H9 (cell line): ENCODE data around the gene ATG14. TPM values are rescaled to one million over a fixed set of nuclear protein-coding genes. Genes with fewer than 3 reads are reported as not detected.

Experiments used
- DNase-seq: peaks from one replicate; pipeline ENCODE4 v3.0.0-alpha.2; 2017
- H2AFZ ChIP-seq: one replicate; pipeline ENCODE4 v1.6.1; 2013; ENCODE audit warnings: mild to moderate bottlenecking, low read length, control low read depth, moderate library complexity
- H2AK5ac ChIP-seq: 2 replicates; pipeline ENCODE4 v1.6.1; 2013; ENCODE audit warnings: low read length, control low read depth, mixed read lengths; ENCODE audit not compliant: insufficient read length
- H2BK120ac ChIP-seq: one replicate; pipeline ENCODE4 v1.6.1; 2013; ENCODE audit warnings: low read depth, mild to moderate bottlenecking, low read length, control low read depth, inconsistent platforms; ENCODE audit not compliant: poor library complexity, severe bottlenecking
- H2BK12ac ChIP-seq: 2 replicates; pipeline ENCODE4 v1.6.1; 2013; ENCODE audit warnings: low read length, control low read depth, mixed read lengths, low read depth; ENCODE audit not compliant: insufficient read length
- H2BK15ac ChIP-seq: 2 replicates; pipeline ENCODE4 v1.6.1; 2013; ENCODE audit warnings: low read depth, low read length, control low read depth
- H2BK20ac ChIP-seq: one replicate; pipeline ENCODE4 v1.6.1; 2013; ENCODE audit warnings: low read depth, mild to moderate bottlenecking, low read length, control low read depth, inconsistent platforms; ENCODE audit not compliant: poor library complexity, severe bottlenecking
- H2BK5ac ChIP-seq: 2 replicates; pipeline ENCODE4 v1.6.1; 2013; ENCODE audit warnings: low read length, control low read depth, mixed read lengths; ENCODE audit not compliant: insufficient read length
- H3K14ac ChIP-seq: 2 replicates; pipeline ENCODE4 v1.6.1; 2013; ENCODE audit warnings: low read length, control low read depth; ENCODE audit not compliant: insufficient read depth
- H3K18ac ChIP-seq: 2 replicates; pipeline ENCODE4 v1.6.1; 2013; ENCODE audit warnings: low read depth, mild to moderate bottlenecking, mixed read lengths, low read length, control low read depth; ENCODE audit not compliant: insufficient read length
- H3K23ac ChIP-seq: 2 replicates; pipeline ENCODE4 v1.6.1; 2013; ENCODE audit warnings: low read length, control low read depth, mixed read lengths, low read depth; ENCODE audit not compliant: insufficient read length
- H3K23me2 ChIP-seq: 2 replicates; pipeline ENCODE4 v1.6.1; 2013; ENCODE audit warnings: low read depth, mild to moderate bottlenecking, mixed read lengths, low read length, control low read depth; ENCODE audit not compliant: insufficient read length, poor library complexity, severe bottlenecking
- H3K27ac ChIP-seq: 2 replicates; pipeline ENCODE4 v1.5.1; 2013; ENCODE audit warnings: low read length, control low read depth, mixed read lengths, low read depth; ENCODE audit not compliant: insufficient read length
- H3K27me3 ChIP-seq: 2 replicates; pipeline ENCODE4 v1.6.1; 2013; ENCODE audit warnings: low read length, control low read depth, inconsistent platforms; ENCODE audit not compliant: insufficient read depth
- H3K4ac ChIP-seq: 2 replicates; pipeline ENCODE4 v1.6.1; 2013; ENCODE audit warnings: low read depth, mild to moderate bottlenecking, control low read depth, inconsistent platforms, low read length, moderate library complexity
- H3K4me1 ChIP-seq: 2 replicates; pipeline ENCODE4 v1.6.1; 2013; ENCODE audit warnings: low read length, control low read depth, inconsistent platforms; ENCODE audit not compliant: insufficient read depth
- H3K4me2 ChIP-seq: 2 replicates; pipeline ENCODE4 v1.6.1; 2013; ENCODE audit warnings: low read length, control low read depth, mixed read lengths; ENCODE audit not compliant: insufficient read length, insufficient read depth
- H3K56ac ChIP-seq: 2 replicates; pipeline ENCODE4 v1.6.1; 2013; ENCODE audit warnings: low read depth, mild to moderate bottlenecking, mixed read lengths, low read length, control low read depth; ENCODE audit not compliant: insufficient read length
- H3K79me1 ChIP-seq: 2 replicates; pipeline ENCODE4 v1.6.1; 2013; ENCODE audit warnings: low read depth, mild to moderate bottlenecking, moderate library complexity, low read length, control low read depth, inconsistent platforms; ENCODE audit not compliant: insufficient read depth, poor library complexity, severe bottlenecking
- H3K79me2 ChIP-seq: 2 replicates; pipeline ENCODE4 v1.6.1; 2013; ENCODE audit warnings: low read length, control low read depth, inconsistent platforms; ENCODE audit not compliant: insufficient read depth
- H3K9ac ChIP-seq: 2 replicates; pipeline ENCODE4 v1.6.1; 2013; ENCODE audit warnings: low read length, control low read depth, mixed read lengths; ENCODE audit not compliant: insufficient read length; ENCODE audit errors: extremely low read depth
- H3K9me3 ChIP-seq: one replicate; pipeline ENCODE4 v1.6.1; 2013; ENCODE audit warnings: low read depth, low read length, inconsistent platforms; ENCODE audit not compliant: control insufficient read depth
- H3T11ph ChIP-seq: one replicate; pipeline ENCODE4 v1.6.1; 2013; ENCODE audit warnings: mild to moderate bottlenecking, low read length, control low read depth, inconsistent platforms
- H4K20me1 ChIP-seq: one replicate; pipeline ENCODE4 v1.6.1; 2013; ENCODE audit not compliant: control insufficient read depth, insufficient read length, insufficient read depth
- H4K5ac ChIP-seq: 2 replicates; pipeline ENCODE4 v1.6.1; 2013; ENCODE audit warnings: low read depth, mild to moderate bottlenecking, mixed read lengths, low read length, control low read depth; ENCODE audit not compliant: insufficient read length
- H4K8ac ChIP-seq: replicated peaks from 2 replicates; pipeline ENCODE4 v1.6.1; 2013; ENCODE audit warnings: low read length, control low read depth, mixed read lengths, low read depth; ENCODE audit not compliant: insufficient read length
- H4K91ac ChIP-seq: 2 replicates; pipeline ENCODE4 v1.6.1; 2013; ENCODE audit warnings: low read depth, mild to moderate bottlenecking, moderate library complexity, mixed read lengths, low read length, control low read depth; ENCODE audit not compliant: insufficient read length
- H3K27ac Mint-ChIP-seq, 3 experiments: 2 replicates in 2 of 3; 3 replicates in 1 of 3; pipeline ENCODE4 v1.8.0; 2020 to 2021; ENCODE audit warnings: mixed read lengths in 3 of 3, mild to moderate bottlenecking in 1 of 3, moderate library complexity in 1 of 3
- H3K27me3 Mint-ChIP-seq: 2 replicates; pipeline ENCODE4 v1.8.0; 2021; ENCODE audit warnings: low read depth, mild to moderate bottlenecking, moderate library complexity, mixed read lengths
- H3K36me3 Mint-ChIP-seq, 3 experiments: 2 replicates in 2 of 3; 3 replicates in 1 of 3; pipeline ENCODE4 v1.8.0; 2020 to 2021; ENCODE audit warnings: low read depth in 3 of 3, mixed read lengths in 3 of 3; ENCODE audit not compliant: insufficient read depth in 1 of 3
- H3K4me1 Mint-ChIP-seq, 2 experiments: 2 replicates each; pipeline ENCODE4 v1.8.0; 2020; ENCODE audit warnings: mixed read lengths in 2 of 2
- H3K4me3 Mint-ChIP-seq, 2 experiments: 2 replicates in 1 of 2; 3 replicates in 1 of 2; pipeline ENCODE4 v1.8.0; 2020 to 2021; ENCODE audit warnings: mild to moderate bottlenecking in 2 of 2, mixed read lengths in 2 of 2, moderate library complexity in 1 of 2
- H3K9me3 Mint-ChIP-seq, 2 experiments: 2 replicates in 1 of 2; 3 replicates in 1 of 2; pipeline ENCODE4 v1.8.0; 2020; ENCODE audit warnings: mild to moderate bottlenecking in 2 of 2, mixed read lengths in 2 of 2, moderate library complexity in 1 of 2
- WGBS: extraction: QIAGEN DNeasy Blood & Tissue Kit; methylation state at CpG from one replicate; pipeline ENCODE4 v1.1.7; 2013; ENCODE audit warnings: missing lambda C conversion rate, low lambda C conversion rate, mixed read lengths; ENCODE audit not compliant: insufficient read length; ENCODE audit errors: extremely low coverage; 5-methylcytosine and 5-hydroxymethylcytosine counted together
- total RNA-seq: library from RNA; stranded (reverse); gene quantifications from 2 replicates; pipeline ENCODE4 v1.2.1, GENCODE V29; 2021
- TF ChIP-seq, protein P1 (sequence below): fragments of 200-600 bp; sonication (generic); conservative IDR thresholded peaks from 3 replicates; pipeline ENCODE4 v1.8.0; 2021; ENCODE audit warnings: antibody characterized with exemption, mild to moderate bottlenecking

The ATG14 gene
- total RNA-seq, 1 experiment from 2014 or later, result 13.6 TPM

DNA sequence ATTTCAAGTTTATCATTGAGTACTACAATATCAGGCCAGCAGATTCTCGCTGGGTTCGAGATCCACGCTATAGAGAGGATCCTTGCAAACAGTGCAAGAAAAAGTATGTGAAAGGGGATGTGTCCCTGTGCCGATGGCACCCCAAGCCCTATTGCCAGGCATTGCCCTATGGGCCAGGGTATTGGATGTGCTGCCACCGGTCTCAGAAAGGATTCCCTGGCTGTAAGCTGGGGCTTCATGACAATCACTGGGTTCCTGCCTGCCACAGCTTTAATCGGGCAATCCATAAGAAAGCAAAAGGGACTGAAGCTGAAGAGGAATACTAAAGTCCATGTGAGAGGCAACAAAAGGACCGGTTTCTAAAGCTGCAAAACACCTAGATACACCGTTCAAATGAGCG lies 59.4 kb downstream of the ATG14 start:
- H3K4ac ChIP-seq, result no peak overlapping the region
- H3K9me3 ChIP-seq, result no peaks in the 10 kb centered on the region
- H3K27me3 ChIP-seq, result no peaks in the 10 kb centered on the region
- Mint-ChIP-seq H3K27me3 (no peaks in the 10 kb centered on the region), H3K4me1 (peaks cover 2 to 15% of the 10 kb centered on the region in 2 experiments; a peak in 3 of 4 replicates), H3K27ac (no peak overlapping the region), H3K9me3 (no peaks in the 10 kb centered on the region), H3K4me3 (no peak overlapping the region), H3K36me3 (peaks cover 0 to 16% (median 14%) of the 10 kb centered on the region in 3 experiments; a peak in 4 of 7 replicates)
- H4K5ac ChIP-seq, result no peak overlapping the region
- H3T11ph ChIP-seq, result no peak overlapping the region
- no peaks in the 10 kb centered on the region for H3K23me2 ChIP-seq
- no peak overlapping the region for H2BK120ac ChIP-seq
- H4K91ac ChIP-seq, result no peak overlapping the region
- no peaks in the 10 kb centered on the region for H4K20me1 ChIP-seq
- DNase-seq, result no peak
- H2BK12ac ChIP-seq, result no peak overlapping the region
- no peaks in the 10 kb centered on the region for H3K4me1 ChIP-seq
- no peak overlapping the region for H3K4me2 ChIP-seq
- no peak overlapping the region for H3K14ac ChIP-seq
- no peak overlapping the region for H2BK15ac ChIP-seq
- H4K8ac ChIP-seq, result no peak overlapping the region
- H3K79me2 ChIP-seq, result no peaks in the 10 kb centered on the region
- H2AFZ ChIP-seq, result no peak overlapping the region
- H3K23ac ChIP-seq, result no peak overlapping the region
- no peak overlapping the region for H3K9ac ChIP-seq
- H3K18ac ChIP-seq, result no peak overlapping the region
- no peak overlapping the region for H2BK20ac ChIP-seq
- H2AK5ac ChIP-seq, result no peak overlapping the region
- no CpG with 5 or more reads among the region's 9 CpGs for WGBS
- H3K79me1 ChIP-seq, result no peaks in the 10 kb centered on the region
- H2BK5ac ChIP-seq, result no peak overlapping the region
- no peak overlapping the region for H3K56ac ChIP-seq
- TF ChIP-seq, protein P1, sequence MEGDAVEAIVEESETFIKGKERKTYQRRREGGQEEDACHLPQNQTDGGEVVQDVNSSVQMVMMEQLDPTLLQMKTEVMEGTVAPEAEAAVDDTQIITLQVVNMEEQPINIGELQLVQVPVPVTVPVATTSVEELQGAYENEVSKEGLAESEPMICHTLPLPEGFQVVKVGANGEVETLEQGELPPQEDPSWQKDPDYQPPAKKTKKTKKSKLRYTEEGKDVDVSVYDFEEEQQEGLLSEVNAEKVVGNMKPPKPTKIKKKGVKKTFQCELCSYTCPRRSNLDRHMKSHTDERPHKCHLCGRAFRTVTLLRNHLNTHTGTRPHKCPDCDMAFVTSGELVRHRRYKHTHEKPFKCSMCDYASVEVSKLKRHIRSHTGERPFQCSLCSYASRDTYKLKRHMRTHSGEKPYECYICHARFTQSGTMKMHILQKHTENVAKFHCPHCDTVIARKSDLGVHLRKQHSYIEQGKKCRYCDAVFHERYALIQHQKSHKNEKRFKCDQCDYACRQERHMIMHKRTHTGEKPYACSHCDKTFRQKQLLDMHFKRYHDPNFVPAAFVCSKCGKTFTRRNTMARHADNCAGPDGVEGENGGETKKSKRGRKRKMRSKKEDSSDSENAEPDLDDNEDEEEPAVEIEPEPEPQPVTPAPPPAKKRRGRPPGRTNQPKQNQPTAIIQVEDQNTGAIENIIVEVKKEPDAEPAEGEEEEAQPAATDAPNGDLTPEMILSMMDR, result no peak
- no peak overlapping the region for H3K27ac ChIP-seq
